ENCODE measurements around the gene GDA. TPM values are rescaled to one million over a fixed set of nuclear protein-coding genes. Genes with fewer than 3 reads are reported as not detected.

The GDA gene
- total RNA-seq, 1 experiment from 2014 or later, result 24.3 TPM

DNA sequence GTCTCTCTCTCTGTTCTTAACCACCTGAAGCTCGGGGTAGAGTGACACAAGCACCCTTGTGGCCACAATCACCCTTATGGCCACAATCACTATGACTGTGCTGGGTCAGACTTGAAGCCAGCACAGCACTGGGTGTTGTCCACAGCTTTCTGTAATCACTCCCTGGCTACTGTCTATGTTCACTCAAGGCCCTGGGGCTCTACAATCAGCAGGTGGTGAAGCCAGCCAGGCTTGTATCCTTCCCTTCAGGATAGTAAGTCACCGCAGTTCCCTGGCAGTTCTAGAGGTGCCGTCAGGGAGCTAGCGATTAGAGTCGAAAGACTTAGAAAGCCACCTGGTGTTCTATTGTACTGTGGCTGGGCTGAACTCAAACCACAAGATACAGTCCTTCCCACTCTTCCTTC lies 44.2 kb downstream of the GDA start:
- Mint-ChIP-seq H3K9me3 (ENCODE audit: low read depth, unreplicated experiment) (no peaks in the 10 kb centered on the region), H3K4me3 (ENCODE audit: low read depth, unreplicated experiment) (no peak overlapping the region), H3K4me1 (ENCODE audit: low read depth, unreplicated experiment) (no peaks in the 10 kb centered on the region), H3K36me3 (ENCODE audit: insufficient read depth, unreplicated experiment) (peaks cover 9% of the 10 kb centered on the region), H3K27ac (ENCODE audit: unreplicated experiment) (no peak overlapping the region), H3K27me3 (ENCODE audit: unreplicated experiment) (no peaks in the 10 kb centered on the region)
- TF ChIP-seq CTCF (IDR thresholded peaks at IDR 0.05; ENCODE audit: unreplicated experiment), result no peak
- intact Hi-C loops (cut with micrococcal nuclease; ENCODE audit: unreplicated experiment), result no loop called here
- CTCF ChIA-PET, result interaction anchor here (0.6 kb wide), 1 partner anchor 9 kb away, joined by 3 read pairs; no protein-coding TSS in a partner anchor
- BruUV-seq (replicated peaks), result no TSS peak
- no peak for DNase-seq

- no peaks in the 10 kb centered on the region for H3K4me1 Mint-ChIP-seq (ENCODE audit: low read depth, unreplicated experiment)
- CTCF ChIA-PET, result no interaction called here
- no peak for DNase-seq
- no TSS peak for BruUV-seq (replicated peaks)
- intact Hi-C loops (cut with micrococcal nuclease; ENCODE audit: unreplicated experiment), result no loop called here
- H3K9me3 Mint-ChIP-seq (ENCODE audit: low read depth, unreplicated experiment), result no peaks in the 10 kb centered on the region
- peaks cover 9% of the 10 kb centered on the region for H3K36me3 Mint-ChIP-seq (ENCODE audit: insufficient read depth, unreplicated experiment)
- H3K4me3 Mint-ChIP-seq (ENCODE audit: low read depth, unreplicated experiment), result no peak overlapping the region
- no peaks in the 10 kb centered on the region for H3K27me3 Mint-ChIP-seq (ENCODE audit: unreplicated experiment)
- no peak overlapping the region for H3K27ac Mint-ChIP-seq (ENCODE audit: unreplicated experiment)
- no peak for TF ChIP-seq CTCF (IDR thresholded peaks at IDR 0.05; ENCODE audit: unreplicated experiment)
Measured at GRCh38 chr9:72199238-72199637, 50.0 kb downstream of the GDA start.

DNA sequence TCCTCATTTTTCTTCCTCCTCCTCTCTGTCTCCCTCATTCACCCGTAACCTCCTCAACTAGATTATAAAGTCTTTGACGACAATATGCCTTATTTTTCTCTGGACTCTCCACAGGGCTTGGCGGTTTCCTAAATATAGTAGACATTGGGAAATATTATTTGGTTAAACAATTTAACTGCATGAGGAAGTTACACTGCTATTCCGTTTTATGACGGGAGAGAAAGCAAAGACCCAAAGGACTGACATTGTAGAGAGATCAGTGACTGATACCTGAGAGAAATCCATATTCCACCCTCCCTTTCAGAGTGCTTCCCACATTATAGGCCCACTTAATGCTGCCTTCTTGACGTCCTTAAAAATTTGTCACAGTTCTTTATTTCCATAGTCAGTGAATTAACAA lies 51.2 kb downstream of the GDA start:
- Mint-ChIP-seq H3K4me1 (ENCODE audit: low read depth, unreplicated experiment) (no peaks in the 10 kb centered on the region), H3K36me3 (ENCODE audit: insufficient read depth, unreplicated experiment) (peaks cover 9% of the 10 kb centered on the region), H3K27me3 (ENCODE audit: unreplicated experiment) (no peaks in the 10 kb centered on the region), H3K4me3 (ENCODE audit: low read depth, unreplicated experiment) (no peak overlapping the region), H3K9me3 (ENCODE audit: low read depth, unreplicated experiment) (no peaks in the 10 kb centered on the region), H3K27ac (ENCODE audit: unreplicated experiment) (no peak overlapping the region)
- intact Hi-C loops (cut with micrococcal nuclease; ENCODE audit: unreplicated experiment), result loop anchor here (5.0 to 10.0 kb wide), 2 partner anchors 163 to 624 kb away; no protein-coding TSS in a partner anchor
- TF ChIP-seq CTCF (IDR thresholded peaks at IDR 0.05; ENCODE audit: unreplicated experiment), result no peak
- DNase-seq, result no peak
- BruUV-seq (replicated peaks), result no TSS peak
- CTCF ChIA-PET, result no interaction called here

DNA sequence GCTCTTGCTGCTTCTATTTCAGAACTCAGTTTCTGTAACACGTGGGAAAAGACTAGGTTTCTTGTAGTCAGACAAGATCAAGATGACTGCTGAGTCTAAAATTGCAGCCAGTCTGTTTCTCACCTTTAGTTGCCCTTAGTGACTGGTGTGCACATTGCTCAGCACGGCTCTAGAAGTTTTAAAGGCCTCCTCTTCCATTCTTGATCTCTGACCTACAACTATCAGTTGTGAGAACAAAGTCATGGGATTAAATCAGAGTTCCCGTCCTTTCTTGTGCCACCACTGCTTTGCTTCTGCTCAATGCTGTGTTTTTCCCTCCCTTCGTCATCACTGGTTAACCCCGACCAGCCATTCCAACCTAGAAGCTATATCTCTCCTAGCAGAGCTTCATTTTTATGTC lies 52.8 kb downstream of the GDA start:
- Mint-ChIP-seq H3K36me3 (ENCODE audit: insufficient read depth, unreplicated experiment) (peaks cover 9% of the 10 kb centered on the region), H3K27ac (ENCODE audit: unreplicated experiment) (no peak overlapping the region), H3K9me3 (ENCODE audit: low read depth, unreplicated experiment) (no peaks in the 10 kb centered on the region), H3K4me3 (ENCODE audit: low read depth, unreplicated experiment) (no peak overlapping the region), H3K27me3 (ENCODE audit: unreplicated experiment) (no peaks in the 10 kb centered on the region), H3K4me1 (ENCODE audit: low read depth, unreplicated experiment) (peaks cover 4% of the 10 kb centered on the region)
- intact Hi-C loops (cut with micrococcal nuclease; ENCODE audit: unreplicated experiment), result loop anchor here (5.0 to 10.0 kb wide), 2 partner anchors 165 to 623 kb away; no protein-coding TSS in a partner anchor
- DNase-seq, result no peak
- no peak for TF ChIP-seq CTCF (IDR thresholded peaks at IDR 0.05; ENCODE audit: unreplicated experiment)
- BruUV-seq (replicated peaks), result no TSS peak
- CTCF ChIA-PET, result no interaction called here

Measured in Calu3 (cell line).